GM18505 (cell line): ENCODE measurements around the gene TMEM167A.
A peak's percentile ranks its signal among the peaks of the same experiment; 100 is the strongest.

Experiments used
- ATAC-seq: cut with Tn5 transposase; IDR thresholded peaks from one replicate; pipeline ENCODE4 v1.9.1; 2021; ENCODE audit not compliant: unreplicated experiment
- POLR2A ChIP-seq: IDR thresholded peaks from 4 replicates; pipeline ENCODE4 v1.6.1; 2011; ENCODE audit warnings: borderline replicate concordance; ENCODE audit not compliant: insufficient read depth, insufficient read length; ENCODE audit errors: extremely low read depth

The TMEM167A gene

GRCh38 chr5:83099001-83099400, 21.8 kb upstream of the TMEM167A start:
- no peak for ATAC-seq
- TF ChIP-seq POLR2A: no peak

GRCh38 chr5:83097689-83098231, 20.6 kb upstream of the TMEM167A start:
- TF ChIP-seq POLR2A: no peak

GRCh38 chr5:83096660-83097339, 19.6 kb upstream of the TMEM167A start:
- ATAC-seq: no peak
- TF ChIP-seq POLR2A: no peak

More at GRCh38 chr5:83097689-83098231, 20.6 kb upstream of the TMEM167A start:
- ATAC-seq: peak; percentile 57

- TF ChIP-seq POLR2A: no peak
- no peak for ATAC-seq
These were observed 18.9 kb upstream of the TMEM167A start for GRCh38 chr5:83095957-83096539.

- no peak for ATAC-seq
- TF ChIP-seq POLR2A: no peak
These were observed 18.2 kb upstream of the TMEM167A start for GRCh38 chr5:83095163-83095956.

- TF ChIP-seq POLR2A: no peak
- ATAC-seq: no peak
These were observed 16.5 kb upstream of the TMEM167A start for GRCh38 chr5:83093692-83094091.

GRCh38 chr5:83092619-83093018, 15.4 kb upstream of the TMEM167A start:
- no peak for TF ChIP-seq POLR2A
- ATAC-seq: no peak

GRCh38 chr5:83090169-83090568, 13.0 kb upstream of the TMEM167A start:
- ATAC-seq: no peak
- TF ChIP-seq POLR2A: no peak

- no peak for ATAC-seq
- TF ChIP-seq POLR2A: no peak
These were observed 7.9 kb upstream of the TMEM167A start for GRCh38 chr5:83085106-83085505.

GRCh38 chr5:83084336-83084735, 7.1 kb upstream of the TMEM167A start:
- no peak for TF ChIP-seq POLR2A
- no peak for ATAC-seq

GRCh38 chr5:83082750-83083149, 5.6 kb upstream of the TMEM167A start:
- ATAC-seq: no peak

GRCh38 chr5:83077662-83078261, 568 bp upstream of the TMEM167A start:
- ATAC-seq: peak; percentile 4
- TF ChIP-seq POLR2A: no peak

More at GRCh38 chr5:83082750-83083149, 5.6 kb upstream of the TMEM167A start:
- TF ChIP-seq POLR2A: no peak

GRCh38 chr5:83072966-83073365, 4.2 kb downstream of the TMEM167A start:
- no peak for ATAC-seq
- TF ChIP-seq POLR2A: no peak
